GM19023 (cell line): Measurements from ENCODE around the gene ARHGAP42.
A peak's percentile ranks its signal among the peaks of the same experiment; 100 is the strongest.

Experiments used
- ATAC-seq: cut with Tn5 transposase; IDR thresholded peaks from one replicate; pipeline ENCODE4 v1.9.1; 2021; ENCODE audit warnings: mild to moderate bottlenecking, moderate library complexity; ENCODE audit not compliant: unreplicated experiment

The ARHGAP42 gene

DNA sequence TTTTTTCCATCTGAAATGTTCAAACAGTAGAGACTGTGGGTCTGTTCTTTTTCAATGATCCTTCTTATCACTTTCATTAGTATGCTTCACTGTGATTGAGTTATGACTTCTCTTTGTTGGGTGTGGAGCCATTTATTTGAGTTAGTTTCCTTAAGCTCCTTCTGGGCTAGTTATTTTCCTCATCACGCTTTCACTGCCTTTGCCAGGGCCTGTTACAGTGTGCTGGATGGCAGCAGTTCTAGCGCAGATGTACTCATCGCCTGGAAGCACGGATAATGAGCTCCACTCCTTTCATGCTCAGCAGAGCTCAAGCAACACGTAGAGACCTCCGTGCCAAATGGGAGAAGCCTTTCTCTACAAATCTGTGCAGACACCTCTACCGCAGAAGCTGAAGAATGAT lies 7.0 kb upstream of the ARHGAP42 start:
- no peak for ATAC-seq

DNA sequence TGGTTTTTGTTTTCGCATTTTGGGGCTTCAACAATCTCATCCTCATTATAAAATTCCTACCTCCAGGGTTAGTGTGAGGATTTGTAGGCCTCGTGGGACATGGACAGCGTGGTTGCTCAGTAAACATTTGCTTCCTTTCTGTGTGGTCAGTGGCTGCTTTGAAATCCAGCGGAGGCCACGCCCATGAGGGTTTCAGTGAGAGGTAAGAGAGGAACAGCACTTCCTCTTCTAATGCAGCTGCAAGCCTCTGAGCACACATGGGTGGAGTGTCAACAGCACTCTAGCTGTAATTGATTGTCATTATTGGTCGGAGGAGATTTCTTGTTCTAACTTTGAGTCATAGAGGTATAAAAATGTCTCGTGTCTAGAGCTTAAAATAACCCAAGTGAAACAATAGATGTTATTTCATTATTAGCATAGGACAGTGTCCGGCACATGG lies 6.0 kb upstream of the ARHGAP42 start:
- ATAC-seq = peak; percentile 99

GRCh38 chr11:100682247-100682969 lies 4.7 kb upstream of the ARHGAP42 start:
- ATAC-seq = no peak

DNA sequence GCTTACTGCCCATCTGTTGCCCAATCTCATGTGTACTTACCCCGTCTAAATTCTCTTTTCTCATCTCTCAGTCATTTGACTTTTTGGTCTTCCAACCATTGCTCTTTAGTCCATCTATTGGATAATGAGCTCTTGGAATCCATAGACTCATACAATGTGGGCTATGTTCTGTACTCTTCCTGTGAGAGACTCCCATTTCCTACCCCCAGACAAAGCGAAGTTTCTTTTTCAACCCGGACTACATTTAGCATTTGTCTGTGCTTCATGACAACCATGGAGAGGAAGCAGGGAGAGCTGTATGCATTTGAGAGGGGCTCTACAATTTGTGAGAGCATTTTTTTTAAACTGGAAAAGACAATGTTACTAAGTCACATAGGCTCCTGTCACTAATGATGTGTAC lies 4.0 kb upstream of the ARHGAP42 start:
- no peak for ATAC-seq

DNA sequence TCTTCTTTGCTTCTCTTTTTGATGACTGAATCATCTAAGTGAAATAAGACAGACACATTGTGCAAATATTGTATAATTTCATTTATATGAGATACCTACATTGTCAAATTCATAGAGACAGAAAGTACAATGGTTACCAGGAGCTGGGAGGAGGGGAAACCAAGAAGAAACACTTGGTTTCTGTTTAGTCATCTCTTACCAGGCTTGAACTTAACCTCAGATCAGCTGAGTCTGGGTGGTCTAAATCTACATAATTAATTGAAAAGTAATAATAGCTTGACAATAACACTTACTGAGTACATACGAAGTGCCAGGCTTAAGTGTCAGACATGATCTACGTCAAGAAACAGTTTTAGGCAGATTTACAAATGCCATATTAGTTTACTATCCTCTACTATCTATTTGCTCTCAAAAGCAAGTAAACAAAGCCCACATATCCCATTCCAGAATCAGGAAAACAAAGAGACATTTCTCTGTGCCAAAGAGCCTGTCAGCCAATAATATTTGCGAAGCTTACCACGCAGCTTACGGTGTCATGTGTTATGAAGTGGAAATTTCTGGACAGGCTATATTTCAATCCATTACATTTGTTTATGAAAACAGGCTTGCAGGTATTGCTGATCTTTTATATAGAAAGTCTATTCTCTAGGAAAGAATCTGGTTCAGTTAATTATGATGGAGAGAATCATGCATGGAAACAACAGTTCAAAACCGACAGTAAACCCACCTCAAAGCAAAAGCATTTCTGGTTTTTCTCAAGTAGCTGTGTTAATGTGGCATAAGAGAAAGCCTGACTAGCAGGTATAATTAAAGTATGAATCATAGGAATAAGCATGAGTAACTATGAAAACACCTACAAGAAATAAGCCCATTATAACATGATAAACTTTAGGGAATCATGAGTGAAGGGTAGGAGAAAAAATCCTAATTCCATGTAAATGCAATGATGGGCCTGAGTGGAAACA lies 2.7 kb upstream of the ARHGAP42 start:
- peak; percentile 16 for ATAC-seq

DNA sequence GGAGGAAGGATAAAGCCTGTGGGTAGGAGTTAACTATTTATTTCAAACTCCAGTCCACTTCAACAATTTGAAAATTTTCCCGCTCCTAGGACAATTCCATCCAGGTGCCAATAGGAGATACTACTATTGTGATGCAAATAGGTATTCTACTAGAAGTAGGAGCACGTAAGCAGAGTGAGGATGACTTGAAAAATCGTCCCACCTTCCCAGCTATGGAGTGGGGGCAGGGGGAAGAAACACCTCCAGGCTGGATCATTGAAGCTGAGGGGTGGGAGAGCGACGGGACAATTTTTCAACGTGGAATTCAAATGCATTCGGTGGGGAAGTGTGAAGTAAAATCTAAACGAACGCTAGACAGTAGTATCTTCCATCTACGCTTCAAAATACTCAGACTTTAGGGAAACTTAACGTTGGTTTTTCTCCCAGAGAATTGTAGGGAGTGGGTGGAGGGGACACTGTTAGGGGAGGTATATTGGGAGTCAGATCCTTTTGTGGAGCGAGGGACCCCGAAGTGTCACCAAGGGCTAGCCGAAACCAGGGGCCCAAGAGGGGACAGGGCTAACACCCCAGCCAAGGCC lies 523 bp upstream of the ARHGAP42 start:
- ATAC-seq = no peak

DNA sequence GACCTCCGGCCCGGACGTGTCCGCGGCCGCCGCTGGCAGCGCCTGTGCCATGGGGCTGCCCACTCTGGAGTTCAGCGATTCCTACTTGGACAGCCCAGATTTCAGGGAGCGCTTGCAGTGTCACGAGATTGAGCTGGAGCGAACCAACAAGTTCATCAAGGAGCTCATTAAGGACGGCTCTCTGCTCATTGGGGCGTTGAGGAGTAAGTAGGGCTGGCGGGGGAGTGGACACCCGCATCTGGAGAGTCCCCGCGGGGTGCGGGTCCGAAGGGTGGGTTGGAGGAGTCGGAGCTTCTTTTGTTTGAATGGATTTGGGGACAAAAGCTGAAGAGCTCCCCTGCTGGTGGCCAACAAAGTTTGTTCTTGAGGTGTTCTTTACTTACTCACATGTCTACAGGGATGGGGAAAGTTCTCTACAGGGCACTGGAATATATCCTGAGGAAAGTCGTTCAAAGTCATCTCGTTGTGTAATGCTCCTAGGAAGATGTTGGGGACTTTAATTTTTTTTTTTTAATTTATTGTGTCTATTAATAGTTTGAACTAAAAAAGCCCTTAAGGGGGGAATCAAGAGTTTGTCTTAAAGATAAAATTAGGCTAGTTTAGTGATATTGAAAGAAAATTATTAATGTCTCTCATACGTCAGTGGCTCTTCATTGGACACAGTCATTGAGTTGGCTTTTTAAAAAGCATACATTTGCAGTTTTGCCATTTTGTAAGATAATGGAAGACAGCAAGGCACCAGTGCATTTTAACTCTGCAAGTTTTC lies 725 bp downstream of the ARHGAP42 start:
- peak; percentile 68 for ATAC-seq

DNA sequence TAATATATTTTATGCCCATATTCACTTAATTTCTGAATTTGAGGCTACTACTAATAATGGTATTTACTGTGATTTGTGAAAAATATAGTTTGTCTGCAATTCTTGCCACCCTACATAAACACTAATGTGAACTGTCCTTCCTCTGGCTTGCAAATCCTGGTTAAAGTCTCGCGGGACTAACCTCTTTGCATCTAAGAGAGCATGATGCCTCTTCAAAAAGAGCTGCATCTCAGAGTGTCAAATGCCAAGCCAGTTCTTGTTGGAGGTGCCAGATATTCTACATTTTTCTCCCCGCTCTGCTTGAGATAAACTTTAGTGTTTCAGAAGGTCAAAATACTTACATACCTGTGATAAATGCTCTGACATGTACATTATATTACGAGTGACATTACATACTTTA lies 2.1 kb downstream of the ARHGAP42 start:
- no peak for ATAC-seq

DNA sequence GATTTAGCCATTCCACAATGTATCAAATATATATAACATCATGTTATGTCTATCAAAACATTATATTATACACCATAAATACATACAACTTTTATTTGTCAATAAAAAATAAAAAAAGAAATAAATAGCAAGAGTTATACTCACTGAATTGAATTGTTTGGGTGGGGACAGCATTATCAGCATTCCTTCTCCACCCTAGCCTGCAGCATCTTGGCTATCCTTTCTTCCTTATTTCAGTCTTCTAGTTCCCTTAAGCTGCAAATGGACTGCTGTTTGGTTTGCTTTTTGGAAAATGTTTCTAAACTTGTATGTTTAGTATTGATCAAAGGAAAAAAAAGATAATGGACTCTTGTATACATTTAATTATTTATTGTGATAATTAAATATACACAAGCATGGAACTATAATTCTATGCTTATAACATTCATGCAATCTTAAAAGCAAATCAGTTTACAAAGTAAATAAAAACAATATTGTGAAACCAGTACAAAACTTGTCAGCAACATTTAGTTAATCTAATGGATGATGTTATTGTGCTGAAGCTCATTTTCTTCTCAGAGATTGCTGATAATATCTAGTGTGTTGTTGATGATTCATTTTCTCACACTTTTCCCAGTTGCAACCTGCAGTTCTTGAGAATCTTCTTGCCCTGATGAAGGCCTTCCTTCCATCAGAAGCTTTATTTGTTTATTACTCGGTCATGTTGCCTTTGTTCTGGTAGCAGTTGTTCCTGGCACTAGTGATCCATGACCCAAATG lies 5.0 kb downstream of the ARHGAP42 start:
- ATAC-seq = no peak

DNA sequence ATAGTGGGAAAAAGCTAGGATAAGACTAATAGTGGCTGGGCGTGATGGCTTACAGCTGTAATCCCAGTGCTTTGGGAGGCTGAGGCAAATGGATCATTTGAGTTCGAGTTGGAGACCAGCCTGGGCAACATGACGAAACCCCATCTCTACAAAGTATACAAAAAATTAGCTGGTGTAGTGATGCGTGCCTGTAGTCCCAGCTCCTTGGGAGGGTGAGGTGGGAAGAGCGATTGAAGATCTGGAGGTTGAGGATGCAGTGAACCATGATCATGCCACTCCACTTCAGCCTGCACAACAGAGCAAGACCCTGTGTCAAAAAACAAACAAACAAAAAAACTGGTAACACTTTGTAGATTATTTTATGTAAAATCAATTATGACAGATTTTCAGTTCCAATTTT lies 8.8 kb downstream of the ARHGAP42 start:
- no peak for ATAC-seq

DNA sequence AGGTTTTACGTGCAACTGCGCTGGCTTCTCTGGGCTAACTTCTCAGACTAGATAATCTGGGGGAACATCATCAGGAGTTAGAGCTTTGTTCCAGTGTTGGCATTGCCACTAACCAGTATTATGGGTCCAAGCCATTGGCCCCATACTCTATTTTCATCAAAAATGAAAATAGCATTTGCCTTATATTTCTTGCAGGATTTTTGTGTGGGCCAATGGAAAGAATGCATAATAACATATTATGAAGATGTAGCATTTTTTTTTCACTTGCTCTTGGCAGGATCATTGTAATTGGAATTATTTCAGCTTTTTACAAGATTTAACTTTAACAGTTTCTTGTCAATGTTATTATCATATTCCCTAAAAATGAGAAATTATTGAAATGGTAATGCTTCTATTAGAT lies 16.1 kb downstream of the ARHGAP42 start:
- no peak for ATAC-seq

GRCh38 chr11:100703801-100704575 lies 16.9 kb downstream of the ARHGAP42 start:
- ATAC-seq = no peak

DNA sequence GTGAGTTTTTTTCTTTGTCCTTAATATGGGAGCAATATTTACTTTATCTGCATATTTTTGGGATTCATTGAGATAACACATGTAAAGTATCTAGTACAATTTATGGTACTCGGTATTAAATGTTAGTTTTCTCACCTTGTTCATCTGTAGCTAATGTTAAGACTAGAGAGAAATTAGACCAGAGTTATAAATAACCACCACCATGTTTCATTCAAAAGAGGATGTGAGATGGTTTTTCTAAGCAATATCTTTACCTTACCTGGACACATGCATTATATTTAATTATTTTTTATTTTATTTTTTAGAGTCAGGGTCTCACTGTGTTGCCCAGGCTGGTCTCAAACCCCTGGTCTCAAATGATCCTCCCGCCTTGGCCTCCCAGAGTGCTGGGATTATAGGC lies 18.4 kb downstream of the ARHGAP42 start:
- ATAC-seq = no peak

GRCh38 chr11:100706179-100706578 lies 19.1 kb downstream of the ARHGAP42 start:
- ATAC-seq = peak; percentile 64

GRCh38 chr11:100709233-100709957 lies 22.3 kb downstream of the ARHGAP42 start:
- ATAC-seq = peak; percentile 64

DNA sequence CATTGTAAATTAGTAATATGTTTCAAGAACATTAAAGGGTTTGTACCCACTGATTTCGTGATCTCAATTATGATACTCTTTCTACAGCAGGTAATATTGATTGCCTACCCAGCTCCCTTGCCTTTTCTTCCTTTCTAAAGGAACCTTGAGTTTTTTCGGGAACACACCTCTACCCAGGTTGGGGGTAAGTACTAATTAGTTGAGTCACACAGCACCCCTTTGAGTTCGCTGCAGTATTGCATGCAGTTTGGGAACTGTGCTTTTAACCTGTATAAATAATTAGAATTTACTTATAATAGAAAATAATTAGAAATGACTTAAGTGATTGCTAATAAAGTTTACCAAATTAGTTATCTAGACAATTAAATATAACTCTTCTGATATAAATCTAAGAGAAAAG lies 24.9 kb downstream of the ARHGAP42 start:
- ATAC-seq = no peak

DNA sequence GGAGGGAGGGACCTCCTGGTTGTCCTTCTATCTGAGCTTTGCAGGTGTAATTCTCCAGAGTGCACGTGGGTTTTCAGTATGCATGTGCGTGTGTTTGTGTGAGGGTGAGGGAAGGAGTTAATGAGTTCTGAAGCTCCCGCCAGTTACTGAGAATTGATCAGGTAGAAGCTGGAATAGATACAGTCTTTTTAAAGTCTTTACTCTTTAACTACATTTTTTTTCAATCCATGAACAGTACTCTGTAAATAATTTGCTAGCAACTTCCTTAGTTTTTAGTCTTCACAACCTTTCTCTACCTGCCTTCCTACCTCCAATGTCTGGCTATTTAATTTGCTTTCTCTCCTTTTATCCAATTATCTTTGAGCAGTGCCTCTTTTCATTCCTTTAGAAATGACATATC lies 25.5 kb downstream of the ARHGAP42 start:
- ATAC-seq = no peak

- ATAC-seq = no peak
These were observed 28.2 kb downstream of the ARHGAP42 start for GRCh38 chr11:100715165-100715761.
